MM.1S (cell line): ENCODE results near the gene AGAP1.

Source experiments
- EZH2phosphoT487 ChIP-seq: fragments of 300-600 bp; sonication (generic); IDR thresholded peaks from 2 replicates; pipeline ENCODE4 v1.6.1; 2018; ENCODE audit warnings: antibody characterized with exemption, low read length
- TF ChIP-seq, protein P1 (sequence below): fragments of 300-600 bp; sonication (generic); IDR thresholded peaks from 2 replicates; pipeline ENCODE4 v1.5.1; 2016; ENCODE audit warnings: antibody characterized with exemption, low read length, mixed read lengths

DNA sequence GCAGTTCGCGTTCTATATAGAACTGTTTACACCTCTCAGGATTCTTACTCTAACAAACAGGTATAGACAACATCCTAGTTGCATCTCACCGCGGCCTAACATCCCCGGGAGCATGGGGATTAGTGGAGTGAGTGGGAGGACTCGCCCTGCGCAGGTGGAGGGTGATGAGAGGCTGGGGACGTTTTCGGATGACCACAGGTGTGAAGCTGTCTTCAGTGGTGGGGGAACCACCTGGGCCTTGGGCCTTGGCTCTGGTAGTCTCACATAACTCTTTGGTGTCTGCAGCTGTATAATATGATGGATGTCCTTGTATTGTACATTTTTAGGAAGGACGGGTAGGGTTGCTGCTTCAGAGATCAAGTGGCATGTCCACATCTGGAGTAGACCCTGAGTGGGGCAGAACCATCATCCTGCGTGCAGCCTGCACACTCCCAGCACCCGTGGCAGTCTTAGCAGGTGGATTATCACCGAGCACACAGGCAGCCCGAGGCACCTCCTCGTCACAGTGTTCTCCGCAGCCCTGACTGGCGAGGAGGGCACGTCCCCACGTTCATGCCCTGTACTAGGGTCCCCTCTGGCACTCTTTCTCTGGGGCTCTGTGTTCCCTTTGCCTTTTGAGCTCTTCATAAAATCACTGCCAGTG, 56.0 kb downstream of the AGAP1 start:
- TF ChIP-seq, protein P1, sequence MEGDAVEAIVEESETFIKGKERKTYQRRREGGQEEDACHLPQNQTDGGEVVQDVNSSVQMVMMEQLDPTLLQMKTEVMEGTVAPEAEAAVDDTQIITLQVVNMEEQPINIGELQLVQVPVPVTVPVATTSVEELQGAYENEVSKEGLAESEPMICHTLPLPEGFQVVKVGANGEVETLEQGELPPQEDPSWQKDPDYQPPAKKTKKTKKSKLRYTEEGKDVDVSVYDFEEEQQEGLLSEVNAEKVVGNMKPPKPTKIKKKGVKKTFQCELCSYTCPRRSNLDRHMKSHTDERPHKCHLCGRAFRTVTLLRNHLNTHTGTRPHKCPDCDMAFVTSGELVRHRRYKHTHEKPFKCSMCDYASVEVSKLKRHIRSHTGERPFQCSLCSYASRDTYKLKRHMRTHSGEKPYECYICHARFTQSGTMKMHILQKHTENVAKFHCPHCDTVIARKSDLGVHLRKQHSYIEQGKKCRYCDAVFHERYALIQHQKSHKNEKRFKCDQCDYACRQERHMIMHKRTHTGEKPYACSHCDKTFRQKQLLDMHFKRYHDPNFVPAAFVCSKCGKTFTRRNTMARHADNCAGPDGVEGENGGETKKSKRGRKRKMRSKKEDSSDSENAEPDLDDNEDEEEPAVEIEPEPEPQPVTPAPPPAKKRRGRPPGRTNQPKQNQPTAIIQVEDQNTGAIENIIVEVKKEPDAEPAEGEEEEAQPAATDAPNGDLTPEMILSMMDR = no peak
- TF ChIP-seq EZH2phosphoT487 = no peak
